H9 (cell line): ENCODE measurements around the gene ITGA4. TPM values are rescaled to one million over a fixed set of nuclear protein-coding genes. Genes with fewer than 3 reads are reported as not detected.

Experiments
- DNase-seq: peaks from one replicate; pipeline ENCODE4 v3.0.0-alpha.2; 2017
- H2AFZ ChIP-seq: one replicate; pipeline ENCODE4 v1.6.1; 2013; ENCODE audit warnings: mild to moderate bottlenecking, low read length, control low read depth, moderate library complexity
- H2AK5ac ChIP-seq: 2 replicates; pipeline ENCODE4 v1.6.1; 2013; ENCODE audit warnings: low read length, control low read depth, mixed read lengths; ENCODE audit not compliant: insufficient read length
- H2BK120ac ChIP-seq: one replicate; pipeline ENCODE4 v1.6.1; 2013; ENCODE audit warnings: low read depth, mild to moderate bottlenecking, low read length, control low read depth, inconsistent platforms; ENCODE audit not compliant: poor library complexity, severe bottlenecking
- H2BK12ac ChIP-seq: 2 replicates; pipeline ENCODE4 v1.6.1; 2013; ENCODE audit warnings: low read length, control low read depth, mixed read lengths, low read depth; ENCODE audit not compliant: insufficient read length
- H2BK15ac ChIP-seq: 2 replicates; pipeline ENCODE4 v1.6.1; 2013; ENCODE audit warnings: low read depth, low read length, control low read depth
- H2BK20ac ChIP-seq: one replicate; pipeline ENCODE4 v1.6.1; 2013; ENCODE audit warnings: low read depth, mild to moderate bottlenecking, low read length, control low read depth, inconsistent platforms; ENCODE audit not compliant: poor library complexity, severe bottlenecking
- H2BK5ac ChIP-seq: 2 replicates; pipeline ENCODE4 v1.6.1; 2013; ENCODE audit warnings: low read length, control low read depth, mixed read lengths; ENCODE audit not compliant: insufficient read length
- H3K14ac ChIP-seq: 2 replicates; pipeline ENCODE4 v1.6.1; 2013; ENCODE audit warnings: low read length, control low read depth; ENCODE audit not compliant: insufficient read depth
- H3K18ac ChIP-seq: 2 replicates; pipeline ENCODE4 v1.6.1; 2013; ENCODE audit warnings: low read depth, mild to moderate bottlenecking, mixed read lengths, low read length, control low read depth; ENCODE audit not compliant: insufficient read length
- H3K23ac ChIP-seq: 2 replicates; pipeline ENCODE4 v1.6.1; 2013; ENCODE audit warnings: low read length, control low read depth, mixed read lengths, low read depth; ENCODE audit not compliant: insufficient read length
- H3K23me2 ChIP-seq: 2 replicates; pipeline ENCODE4 v1.6.1; 2013; ENCODE audit warnings: low read depth, mild to moderate bottlenecking, mixed read lengths, low read length, control low read depth; ENCODE audit not compliant: insufficient read length, poor library complexity, severe bottlenecking
- H3K27ac ChIP-seq: 2 replicates; pipeline ENCODE4 v1.5.1; 2013; ENCODE audit warnings: low read length, control low read depth, mixed read lengths, low read depth; ENCODE audit not compliant: insufficient read length
- H3K27me3 ChIP-seq: 2 replicates; pipeline ENCODE4 v1.6.1; 2013; ENCODE audit warnings: low read length, control low read depth, inconsistent platforms; ENCODE audit not compliant: insufficient read depth
- H3K4ac ChIP-seq: 2 replicates; pipeline ENCODE4 v1.6.1; 2013; ENCODE audit warnings: low read depth, mild to moderate bottlenecking, control low read depth, inconsistent platforms, low read length, moderate library complexity
- H3K4me1 ChIP-seq: 2 replicates; pipeline ENCODE4 v1.6.1; 2013; ENCODE audit warnings: low read length, control low read depth, inconsistent platforms; ENCODE audit not compliant: insufficient read depth
- H3K4me2 ChIP-seq: 2 replicates; pipeline ENCODE4 v1.6.1; 2013; ENCODE audit warnings: low read length, control low read depth, mixed read lengths; ENCODE audit not compliant: insufficient read length, insufficient read depth
- H3K56ac ChIP-seq: 2 replicates; pipeline ENCODE4 v1.6.1; 2013; ENCODE audit warnings: low read depth, mild to moderate bottlenecking, mixed read lengths, low read length, control low read depth; ENCODE audit not compliant: insufficient read length
- H3K79me1 ChIP-seq: 2 replicates; pipeline ENCODE4 v1.6.1; 2013; ENCODE audit warnings: low read depth, mild to moderate bottlenecking, moderate library complexity, low read length, control low read depth, inconsistent platforms; ENCODE audit not compliant: insufficient read depth, poor library complexity, severe bottlenecking
- H3K79me2 ChIP-seq: 2 replicates; pipeline ENCODE4 v1.6.1; 2013; ENCODE audit warnings: low read length, control low read depth, inconsistent platforms; ENCODE audit not compliant: insufficient read depth
- H3K9ac ChIP-seq: 2 replicates; pipeline ENCODE4 v1.6.1; 2013; ENCODE audit warnings: low read length, control low read depth, mixed read lengths; ENCODE audit not compliant: insufficient read length; ENCODE audit errors: extremely low read depth
- H3K9me3 ChIP-seq: one replicate; pipeline ENCODE4 v1.6.1; 2013; ENCODE audit warnings: low read depth, low read length, inconsistent platforms; ENCODE audit not compliant: control insufficient read depth
- H3T11ph ChIP-seq: one replicate; pipeline ENCODE4 v1.6.1; 2013; ENCODE audit warnings: mild to moderate bottlenecking, low read length, control low read depth, inconsistent platforms
- H4K20me1 ChIP-seq: one replicate; pipeline ENCODE4 v1.6.1; 2013; ENCODE audit not compliant: control insufficient read depth, insufficient read length, insufficient read depth
- H4K5ac ChIP-seq: 2 replicates; pipeline ENCODE4 v1.6.1; 2013; ENCODE audit warnings: low read depth, mild to moderate bottlenecking, mixed read lengths, low read length, control low read depth; ENCODE audit not compliant: insufficient read length
- H4K8ac ChIP-seq: replicated peaks from 2 replicates; pipeline ENCODE4 v1.6.1; 2013; ENCODE audit warnings: low read length, control low read depth, mixed read lengths, low read depth; ENCODE audit not compliant: insufficient read length
- H4K91ac ChIP-seq: 2 replicates; pipeline ENCODE4 v1.6.1; 2013; ENCODE audit warnings: low read depth, mild to moderate bottlenecking, moderate library complexity, mixed read lengths, low read length, control low read depth; ENCODE audit not compliant: insufficient read length
- H3K27ac Mint-ChIP-seq, 3 experiments: 2 replicates in 2 of 3; 3 replicates in 1 of 3; pipeline ENCODE4 v1.8.0; 2020 to 2021; ENCODE audit warnings: mixed read lengths in 3 of 3, mild to moderate bottlenecking in 1 of 3, moderate library complexity in 1 of 3
- H3K27me3 Mint-ChIP-seq: 2 replicates; pipeline ENCODE4 v1.8.0; 2021; ENCODE audit warnings: low read depth, mild to moderate bottlenecking, moderate library complexity, mixed read lengths
- H3K36me3 Mint-ChIP-seq, 3 experiments: 2 replicates in 2 of 3; 3 replicates in 1 of 3; pipeline ENCODE4 v1.8.0; 2020 to 2021; ENCODE audit warnings: low read depth in 3 of 3, mixed read lengths in 3 of 3; ENCODE audit not compliant: insufficient read depth in 1 of 3
- H3K4me1 Mint-ChIP-seq, 2 experiments: 2 replicates each; pipeline ENCODE4 v1.8.0; 2020; ENCODE audit warnings: mixed read lengths in 2 of 2
- H3K4me3 Mint-ChIP-seq, 2 experiments: 2 replicates in 1 of 2; 3 replicates in 1 of 2; pipeline ENCODE4 v1.8.0; 2020 to 2021; ENCODE audit warnings: mild to moderate bottlenecking in 2 of 2, mixed read lengths in 2 of 2, moderate library complexity in 1 of 2
- H3K9me3 Mint-ChIP-seq, 2 experiments: 2 replicates in 1 of 2; 3 replicates in 1 of 2; pipeline ENCODE4 v1.8.0; 2020; ENCODE audit warnings: mild to moderate bottlenecking in 2 of 2, mixed read lengths in 2 of 2, moderate library complexity in 1 of 2
- CTCF ChIP-seq: fragments of 200-600 bp; sonication (generic); conservative IDR thresholded peaks from 3 replicates; pipeline ENCODE4 v1.8.0; 2021; ENCODE audit warnings: antibody characterized with exemption, mild to moderate bottlenecking
- WGBS: extraction: QIAGEN DNeasy Blood & Tissue Kit; methylation state at CpG from one replicate; pipeline ENCODE4 v1.1.7; 2013; ENCODE audit warnings: missing lambda C conversion rate, low lambda C conversion rate, mixed read lengths; ENCODE audit not compliant: insufficient read length; ENCODE audit errors: extremely low coverage; 5-methylcytosine and 5-hydroxymethylcytosine counted together
- total RNA-seq: library from RNA; stranded (reverse); gene quantifications from 2 replicates; pipeline ENCODE4 v1.2.1, GENCODE V29; 2021

ITGA4 gene
- total RNA-seq, 1 experiment from 2014 or later = 1.3 TPM

- no CpG with 5 or more reads among the region's 4 CpGs for WGBS
- H3K27ac Mint-ChIP-seq = no peak overlapping the region
- no peak overlapping the region for H3K18ac ChIP-seq
Observed at GRCh38 chr2:181526014-181526413, 68.8 kb downstream of the ITGA4 start.

More at GRCh38 chr2:181526014-181526413, 68.8 kb downstream of the ITGA4 start:
- Histone ChIP-seq H3K4me2 (no peak overlapping the region), H3K4me1 (no peaks in the 10 kb centered on the region), H2AFZ (no peak overlapping the region), H3K56ac (no peak overlapping the region), H2BK20ac (no peak overlapping the region), H3K23ac (no peak overlapping the region), H3K79me2 (no peaks in the 10 kb centered on the region), H3K79me1 (no peaks in the 10 kb centered on the region), H4K20me1 (no peaks in the 10 kb centered on the region), H3K27me3 (no peaks in the 10 kb centered on the region; the same call in 1 of the 2 replicates), H3K9me3 (no peaks in the 10 kb centered on the region), H4K5ac (no peak overlapping the region), H3K4ac (no peak overlapping the region), H2BK15ac (no peak overlapping the region), H3T11ph (no peak overlapping the region), H4K91ac (no peak overlapping the region), H3K9ac (no peak overlapping the region), H2BK12ac (no peak overlapping the region), H3K14ac (no peak overlapping the region), H3K27ac (no peak overlapping the region), H2AK5ac (no peak overlapping the region), H4K8ac (no peak overlapping the region), H3K23me2 (no peaks in the 10 kb centered on the region), H2BK120ac (no peak overlapping the region), H2BK5ac (no peak overlapping the region)
- TF ChIP-seq CTCF = no peak
- Mint-ChIP-seq H3K4me3 (no peak overlapping the region), H3K9me3 (no peaks in the 10 kb centered on the region), H3K36me3 (no peaks in the 10 kb centered on the region), H3K4me1 (no peaks in the 10 kb centered on the region), H3K27me3 (no peaks in the 10 kb centered on the region)
- DNase-seq = no peak
